ENCODE results near the gene GAS2L1. TPM values are rescaled to one million over a fixed set of nuclear protein-coding genes. Genes with fewer than 3 reads are reported as not detected.

GAS2L1 gene
- polyA plus RNA-seq, 2 of the 4 experiments (the other 2 are of a cell fraction) = 7.6 to 17.2 TPM

DNA sequence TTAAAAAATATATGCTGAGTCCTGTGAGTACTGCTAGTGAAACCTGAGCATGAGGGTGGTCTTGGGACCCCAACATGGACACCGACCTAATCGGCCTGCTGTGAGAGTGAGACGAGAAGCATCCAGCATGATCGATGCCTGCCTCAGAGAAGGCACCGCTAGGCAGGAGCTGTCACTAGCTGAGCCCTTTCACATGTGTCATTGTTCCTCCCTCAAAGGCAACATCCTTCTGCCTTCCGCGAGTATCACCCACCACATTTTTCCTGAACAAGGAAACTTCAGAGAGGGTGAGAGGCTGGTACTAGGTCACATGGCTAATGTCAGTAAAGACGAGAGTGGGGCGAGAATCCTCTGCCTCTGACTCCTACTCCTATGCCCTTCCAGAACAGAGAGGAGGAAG, 46.3 kb downstream of the GAS2L1 start:
- Histone ChIP-seq H3K4me2 (no peak overlapping the region), H3K4me3 (no peak overlapping the region), H3K27ac (no peak overlapping the region), H3K9me3 (no peaks in the 10 kb centered on the region), H3K4me1 (no peaks in the 10 kb centered on the region)
- CTCF ChIA-PET = interaction anchor here (3.2 kb wide), 1 partner anchor 46 kb away, joined by 11 read pairs; the partner anchor contains the start of gene GAS2L1
- TF ChIP-seq POLR2AphosphoS2 (conservative IDR thresholded peaks at IDR 0.05; ENCODE audit: low read length) (no peak), SMC3 (IDR thresholded peaks at IDR 0.05) (no peak), RCOR1 (IDR thresholded peaks at IDR 0.05; ENCODE audit: low read depth, low read length) (no peak), CTCF (IDR thresholded peaks at IDR 0.05) (no peak), RFX5 (IDR thresholded peaks at IDR 0.05) (no peak), POLR2A (IDR thresholded peaks at IDR 0.05; ENCODE audit: low read length) (no peak), JUN (IDR thresholded peaks at IDR 0.05) (no peak), HOXB5 (CRISPR knock-in tag; IDR thresholded peaks at IDR 0.05) (no peak), EP300 (IDR thresholded peaks at IDR 0.05) (no peak), FOXS1 (CRISPR knock-in tag; IDR thresholded peaks at IDR 0.05) (no peak), EHMT2 (IDR thresholded peaks at IDR 0.05; ENCODE audit: low read depth) (no peak), MYC (IDR thresholded peaks at IDR 0.05; ENCODE audit: borderline replicate concordance, low read length) (no peak), HOXB13 (CRISPR knock-in tag; IDR thresholded peaks at IDR 0.05; ENCODE audit: low read depth) (no peak), RARB (CRISPR knock-in tag; IDR thresholded peaks at IDR 0.05) (no peak), BHLHE40 (IDR thresholded peaks at IDR 0.05; ENCODE audit: low read depth, low read length) (no peak), CHD2 (IDR thresholded peaks at IDR 0.05; ENCODE audit: low read length, partially characterized antibody) (no peak)
- TF ChIP-seq, protein P1, sequence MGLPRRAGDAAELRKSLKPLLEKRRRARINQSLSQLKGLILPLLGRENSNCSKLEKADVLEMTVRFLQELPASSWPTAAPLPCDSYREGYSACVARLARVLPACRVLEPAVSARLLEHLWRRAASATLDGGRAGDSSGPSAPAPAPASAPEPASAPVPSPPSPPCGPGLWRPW (IDR thresholded peaks at IDR 0.05) = no peak
- POLR2A ChIA-PET = no interaction called here
- FAIRE-seq (no peak), ATAC-seq (no peak), DNase-seq (ENCODE audit: low read depth in 1 of 2, low spot score in 1 of 2) (no peak)
- 92% methylated on average over 9 of the region's 9 CpGs for WGBS (ENCODE audit: missing lambda C conversion rate)

DNA sequence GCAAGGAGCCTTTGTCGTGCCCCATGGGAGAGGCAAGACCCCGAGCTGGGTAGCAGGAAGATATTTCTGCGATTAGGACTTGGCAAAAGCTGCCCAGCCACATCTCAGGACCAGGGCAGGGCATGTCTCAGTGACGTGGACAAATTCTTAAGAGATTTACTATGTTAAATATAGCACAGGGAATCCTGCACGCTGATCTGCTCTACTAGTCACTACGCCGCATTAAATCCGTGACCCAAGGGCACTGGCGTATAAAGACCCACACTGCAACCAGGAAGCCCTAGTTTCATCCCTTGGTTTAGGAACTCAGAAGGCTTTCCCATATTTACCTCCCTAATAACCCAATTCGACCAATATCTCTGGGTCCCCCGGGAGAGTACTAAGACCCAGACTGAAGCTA, 46.8 kb downstream of the GAS2L1 start:
- TF ChIP-seq MAFK (IDR thresholded peaks at IDR 0.05; ENCODE audit: partially characterized antibody) (no peak), RFX5 (IDR thresholded peaks at IDR 0.05) (no peak), RAD21 (conservative IDR thresholded peaks at IDR 0.05 in 1 of 2, IDR thresholded peaks at IDR 0.05 in 1 of 2) (no peak), EHMT2 (IDR thresholded peaks at IDR 0.05; ENCODE audit: low read depth) (no peak), MYC (IDR thresholded peaks at IDR 0.05; ENCODE audit: borderline replicate concordance, low read length) (no peak), RARB (CRISPR knock-in tag; IDR thresholded peaks at IDR 0.05) (no peak), ATOH8 (CRISPR knock-in tag; IDR thresholded peaks at IDR 0.05; ENCODE audit: low read depth) (no peak), TFCP2L1 (CRISPR knock-in tag; IDR thresholded peaks at IDR 0.05) (no peak), ZSCAN20 (CRISPR knock-in tag; IDR thresholded peaks at IDR 0.05) (no peak), HOXA7 (CRISPR knock-in tag; IDR thresholded peaks at IDR 0.05) (no peak), SREBF2 (IDR thresholded peaks at IDR 0.05) (no peak)
- TF ChIP-seq, protein P1 (IDR thresholded peaks at IDR 0.05) = no peak
- Histone ChIP-seq H3K27ac (no peak overlapping the region), H3K4me1 (no peaks in the 10 kb centered on the region), H3K4me2 (no peak overlapping the region), H3K4me3 (no peak overlapping the region), H3K9me3 (no peaks in the 10 kb centered on the region)
- 88% methylated on average over 11 of the region's 11 CpGs for WGBS (ENCODE audit: missing lambda C conversion rate)
- ChIA-PET POLR2A (no interaction called here), CTCF (interaction anchor here (3.2 kb wide), 1 partner anchor 47 kb away, joined by 11 read pairs; the partner anchor contains the start of gene GAS2L1)
- ATAC-seq (no peak), FAIRE-seq (no peak), DNase-seq (ENCODE audit: low read depth in 1 of 2, low spot score in 1 of 2) (no peak)

Data from A549 (cell line).